IPS-18c (cell line): ENCODE data around the gene CEP131.

Experiments used
- H3K4me3 ChIP-seq: 2 replicates; pipeline ENCODE4 v1.7.0; 2013; ENCODE audit warnings: low read depth, mild to moderate bottlenecking, low read length, moderate library complexity; ENCODE audit not compliant: insufficient read depth
- H3K9me3 ChIP-seq: one replicate; pipeline ENCODE4 v1.6.1; 2013; ENCODE audit warnings: mild to moderate bottlenecking, low read length, moderate library complexity; ENCODE audit not compliant: control insufficient read depth, insufficient read depth

The CEP131 gene

DNA sequence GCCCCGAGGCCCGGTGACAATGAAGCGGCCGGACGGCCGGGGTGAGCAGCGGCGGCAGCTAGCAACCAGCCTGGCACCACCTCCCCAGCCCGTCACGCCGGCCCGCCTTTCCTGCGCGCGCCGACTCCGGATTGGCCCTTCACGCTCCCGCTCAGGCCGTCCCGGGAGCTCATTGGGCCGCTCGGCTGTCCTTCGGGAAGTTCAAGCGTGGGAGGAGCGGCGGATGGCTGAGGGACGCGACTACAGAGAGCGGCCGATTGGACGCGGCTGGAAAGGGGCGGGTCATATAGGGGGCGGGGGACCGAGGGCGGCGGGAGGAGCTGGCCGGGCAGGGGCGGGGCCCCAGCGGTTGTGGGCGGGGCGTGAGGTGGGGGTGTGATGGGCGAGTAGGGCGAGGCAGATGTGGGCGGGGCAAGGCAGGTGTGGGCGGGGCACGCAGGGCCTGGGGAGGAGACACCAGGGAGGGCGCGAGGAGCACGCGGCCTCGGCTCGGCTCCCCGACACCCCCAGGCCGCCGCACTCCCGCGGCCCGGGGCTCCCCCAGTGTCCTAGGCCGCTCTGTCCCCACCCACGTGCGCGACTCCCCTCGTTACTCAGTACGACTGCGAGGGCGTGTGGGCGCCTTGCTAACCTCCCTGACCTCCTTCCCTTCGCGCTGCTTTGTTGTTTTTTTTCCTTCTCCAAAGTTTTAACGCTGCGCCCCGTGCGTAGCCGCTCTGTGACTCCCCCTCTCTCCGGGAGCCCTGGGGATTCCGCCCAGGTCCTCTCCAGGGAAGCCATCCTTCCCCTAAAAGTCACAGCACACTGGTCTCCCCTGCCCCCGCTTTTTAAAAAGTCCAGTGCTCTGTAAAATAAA lies at the start of gene CEP131:
Gene CEP131 (minus strand): TSS at position 60 of the 856 bp plus-strand sequence. CDS start 2,909 bp downstream, outside the sequence.
- Histone ChIP-seq H3K4me3 (peak within 1 kb of the TSS; percentile 85), H3K9me3 (no peaks in the 10 kb centered on the region)

DNA sequence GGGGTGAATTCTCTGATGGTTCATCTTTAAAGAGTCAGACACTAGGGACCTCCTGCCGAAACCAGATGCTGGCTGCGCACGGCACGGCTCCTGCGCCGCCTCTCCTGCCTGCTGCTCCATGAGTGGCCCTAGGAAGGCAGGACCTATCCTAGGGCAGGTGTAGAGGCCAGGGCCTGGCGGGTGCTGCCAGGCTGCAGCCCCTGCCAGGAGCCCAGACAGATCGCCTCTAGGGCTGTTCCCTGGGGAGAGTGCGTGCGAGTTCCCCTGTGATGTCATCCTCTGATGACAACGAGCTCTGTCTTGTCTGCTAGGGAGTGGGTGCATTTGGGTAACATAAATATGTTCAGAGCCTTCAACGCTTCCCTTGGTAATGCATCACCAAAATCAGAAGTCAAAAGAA lies 48.5 kb upstream of the CEP131 start:
- Histone ChIP-seq H3K9me3 (no peaks in the 10 kb centered on the region), H3K4me3 (no peak overlapping the region)

GRCh38 chr17:81270279-81270678 lies 47.5 kb upstream of the CEP131 start:
- H3K9me3 ChIP-seq = no peaks in the 10 kb centered on the region
- H3K4me3 ChIP-seq = no peak overlapping the region

- Histone ChIP-seq H3K4me3 (no peak overlapping the region), H3K9me3 (no peaks in the 10 kb centered on the region)
These were observed 44.8 kb upstream of the CEP131 start for GRCh38 chr17:81267390-81268067.

GRCh38 chr17:81265576-81265975 lies 42.8 kb upstream of the CEP131 start:
- Histone ChIP-seq H3K9me3 (peaks cover 2% of the 10 kb centered on the region), H3K4me3 (no peak overlapping the region)

GRCh38 chr17:81264640-81265039 lies 41.9 kb upstream of the CEP131 start:
- Histone ChIP-seq H3K9me3 (peaks cover 2% of the 10 kb centered on the region), H3K4me3 (no peak overlapping the region)

DNA sequence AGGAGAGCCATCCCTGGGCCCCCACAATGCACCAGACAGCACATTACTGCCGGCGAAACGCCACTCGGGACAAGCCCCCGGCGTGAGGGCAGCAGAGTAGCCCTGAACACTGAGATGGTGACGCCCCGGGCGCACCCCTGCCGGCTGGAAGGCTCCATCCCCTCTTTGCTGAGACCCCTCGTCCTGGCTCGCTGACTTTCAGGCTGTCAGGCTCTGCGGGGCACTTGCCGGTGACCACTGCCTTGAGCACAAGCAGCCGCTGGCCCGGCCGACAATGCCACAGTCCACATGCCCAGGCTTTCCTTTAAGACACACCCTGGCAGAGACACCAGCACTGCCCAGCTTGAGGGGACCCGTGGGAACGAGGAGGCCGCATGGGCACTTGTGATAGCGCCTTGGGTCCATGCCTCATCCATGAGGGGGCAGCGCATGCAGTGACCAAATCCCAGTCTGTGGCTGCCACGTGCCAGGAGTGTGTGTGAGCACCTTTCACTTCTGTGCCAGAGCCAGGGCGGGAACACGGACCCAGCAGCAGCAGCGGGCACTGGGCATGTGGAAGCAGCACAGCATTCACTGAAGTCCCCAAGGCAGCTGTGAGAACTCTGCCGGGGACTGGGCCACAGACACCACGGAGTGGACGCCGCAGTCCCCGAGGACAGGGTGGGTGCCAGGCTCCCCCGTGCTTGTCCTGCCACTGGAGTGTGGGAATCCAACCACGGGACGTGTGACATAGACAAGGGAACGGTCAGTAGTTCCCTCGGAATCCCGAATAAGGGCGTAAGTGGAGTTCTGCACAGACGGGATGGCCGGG lies 40.8 kb upstream of the CEP131 start:
- peaks cover 2% of the 10 kb centered on the region for H3K9me3 ChIP-seq

DNA sequence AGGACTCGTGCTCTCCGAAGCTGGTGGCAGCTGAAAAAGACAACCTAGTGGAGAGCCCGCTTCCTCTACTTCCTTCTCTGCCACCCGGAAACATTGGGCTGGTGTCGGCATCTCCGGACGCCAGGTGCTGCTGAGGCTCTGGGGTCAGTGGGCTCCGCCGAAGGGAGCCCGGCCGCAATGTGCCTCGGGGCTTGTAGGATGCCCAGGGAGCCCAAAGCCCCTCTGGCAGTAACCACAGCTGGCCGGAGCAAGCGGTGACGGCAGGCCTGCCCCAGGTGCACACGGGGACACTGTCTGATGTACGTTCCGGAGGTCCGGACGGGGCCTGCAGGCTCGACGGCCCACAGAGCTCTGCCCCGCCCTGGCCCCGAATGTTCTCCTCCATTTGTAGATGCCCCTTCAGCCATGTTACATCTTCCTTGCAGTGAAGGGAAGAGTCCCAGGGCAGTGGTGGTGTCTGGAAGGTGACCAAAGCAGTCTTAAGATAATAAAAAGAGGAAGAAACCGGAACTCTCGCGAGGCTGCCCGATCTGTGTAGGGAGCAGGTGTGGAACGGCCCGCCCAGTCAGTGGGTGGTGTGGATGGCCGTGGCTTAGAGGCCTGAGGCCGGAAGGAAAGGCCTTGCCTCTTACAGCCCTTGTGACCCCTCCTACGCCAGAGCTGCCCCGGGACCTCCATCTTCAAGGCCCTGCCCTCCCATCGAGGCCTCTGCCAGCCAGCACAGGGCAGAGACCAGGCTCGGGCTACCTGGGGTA lies 39.0 kb upstream of the CEP131 start:
- no peak overlapping the region for H3K4me3 ChIP-seq
- H3K9me3 ChIP-seq = peaks cover 2% of the 10 kb centered on the region

More for the DNA sequence above, 40.8 kb upstream of the CEP131 start:
- H3K4me3 ChIP-seq = no peak overlapping the region

DNA sequence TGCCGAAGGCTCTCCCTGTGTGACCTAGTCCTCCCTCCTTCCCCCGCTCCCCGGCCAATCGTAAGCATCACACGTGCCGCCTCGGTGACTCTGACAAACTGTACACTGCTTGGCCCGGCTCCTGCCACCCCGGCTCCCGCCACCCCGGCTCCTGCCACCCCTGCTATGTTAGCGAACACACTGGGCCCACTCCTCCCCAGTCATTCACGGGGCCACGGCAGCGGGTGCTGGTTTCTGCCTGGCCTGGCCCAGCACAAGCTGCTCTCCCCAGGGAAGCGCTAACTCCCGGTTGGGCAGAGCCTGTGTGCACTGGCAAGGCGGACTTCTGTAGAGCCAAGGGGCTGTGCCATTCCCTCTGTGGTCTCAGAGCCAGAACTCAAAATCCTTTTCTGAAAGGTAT lies 38.3 kb upstream of the CEP131 start:
- H3K9me3 ChIP-seq = peaks cover 2% of the 10 kb centered on the region
- no peak overlapping the region for H3K4me3 ChIP-seq

GRCh38 chr17:81260641-81261040 lies 37.9 kb upstream of the CEP131 start:
- H3K4me3 ChIP-seq = no peak overlapping the region

DNA sequence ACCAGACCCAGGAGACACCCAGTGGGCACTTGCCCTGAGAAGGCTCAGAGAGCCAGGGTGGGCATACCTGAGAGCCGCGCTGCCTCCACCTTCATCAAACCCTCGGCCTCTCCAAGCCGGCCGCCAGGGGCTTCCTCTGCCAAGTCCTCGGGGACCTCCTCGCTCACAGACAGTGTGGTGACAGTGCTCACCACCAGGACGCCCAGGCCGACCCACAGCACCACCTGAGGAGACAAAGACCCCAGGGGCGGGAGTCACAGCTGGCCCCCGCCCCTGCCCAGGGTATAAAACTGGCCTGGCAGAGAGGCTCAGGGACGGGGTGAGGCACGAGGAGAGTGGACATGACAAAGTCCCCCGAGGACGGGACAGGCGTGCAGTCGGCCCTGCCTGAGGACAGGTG lies 37.4 kb upstream of the CEP131 start:
- no peak overlapping the region for H3K4me3 ChIP-seq
- peaks cover 2% of the 10 kb centered on the region for H3K9me3 ChIP-seq

More at GRCh38 chr17:81260641-81261040, 37.9 kb upstream of the CEP131 start:
- peaks cover 2% of the 10 kb centered on the region for H3K9me3 ChIP-seq

- Histone ChIP-seq H3K4me3 (no peak overlapping the region), H3K9me3 (peaks cover 2% of the 10 kb centered on the region)
These were observed 36.4 kb upstream of the CEP131 start for GRCh38 chr17:81259058-81259605.

- Histone ChIP-seq H3K9me3 (peaks cover 2% of the 10 kb centered on the region), H3K4me3 (no peak overlapping the region)
These were observed 35.5 kb upstream of the CEP131 start for GRCh38 chr17:81258292-81258691.

DNA sequence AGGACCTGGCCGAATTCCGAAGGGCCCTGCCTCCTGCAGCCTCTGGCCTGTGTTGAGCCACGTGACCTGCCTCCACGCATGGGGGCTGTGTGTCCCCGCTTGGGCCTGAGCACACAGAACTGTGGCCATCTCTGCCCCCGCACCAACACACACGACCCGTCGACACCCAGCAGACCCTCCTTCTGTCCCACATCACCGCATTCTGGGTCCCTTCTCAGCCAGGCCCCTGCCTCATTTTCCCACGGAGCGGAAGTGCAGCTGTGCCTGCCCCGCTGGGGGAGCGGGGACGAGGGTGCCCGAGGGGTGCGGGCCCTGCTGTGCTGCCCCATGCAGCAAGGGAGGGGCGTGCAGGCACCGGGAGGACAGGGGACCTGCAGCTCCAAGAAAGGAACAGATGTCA lies 34.8 kb upstream of the CEP131 start:
- peaks cover 2% of the 10 kb centered on the region for H3K9me3 ChIP-seq
- H3K4me3 ChIP-seq = no peak overlapping the region

DNA sequence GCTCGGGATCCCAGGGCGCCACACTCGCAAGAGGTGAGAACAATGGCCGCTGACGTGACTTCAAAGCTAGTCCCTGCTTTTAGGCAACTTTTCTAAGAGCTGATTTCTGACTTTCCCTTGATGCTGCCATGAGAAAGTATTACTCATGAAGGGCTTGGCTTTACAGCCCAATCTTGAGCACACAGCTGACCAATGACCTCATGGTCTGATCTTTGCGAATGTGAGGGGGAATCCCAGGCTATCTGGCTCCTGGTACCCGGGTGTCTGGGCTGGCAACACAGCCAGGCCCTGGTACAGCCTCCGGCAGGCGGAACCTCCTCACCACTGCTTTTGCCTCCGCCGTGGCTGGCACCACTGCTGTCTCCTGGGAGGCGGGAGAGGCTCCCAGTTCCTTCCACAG lies 33.9 kb upstream of the CEP131 start:
- Histone ChIP-seq H3K9me3 (peaks cover 2% of the 10 kb centered on the region), H3K4me3 (no peak overlapping the region)

GRCh38 chr17:81254955-81255717 lies 32.4 kb upstream of the CEP131 start:
- Histone ChIP-seq H3K9me3 (no peaks in the 10 kb centered on the region), H3K4me3 (no peak overlapping the region)
